GM18951 (cell line): ENCODE results near the gene CARMIL3.

Experiments
- POLR2A ChIP-seq: IDR thresholded peaks from 4 replicates; pipeline ENCODE4 v1.6.1; 2011; ENCODE audit warnings: mild to moderate bottlenecking; ENCODE audit not compliant: insufficient read length, insufficient read depth; ENCODE audit errors: extremely low read depth
- in situ Hi-C: fragments of 300-500 bp; cut with MboI; formaldehyde crosslinking; loops from one replicate; pipeline ENCODE4 v1.12.0; 2022; ENCODE audit warnings: low sequenced_read_pairs, mixed read lengths, inconsistent platforms; ENCODE audit not compliant: unreplicated experiment

The CARMIL3 gene

GRCh38 chr14:24106672-24107271, 55.0 kb downstream of the CARMIL3 start:
- no peak for TF ChIP-seq POLR2A
- in situ Hi-C loops = no loop called here

- in situ Hi-C loops = no loop called here
- no peak for TF ChIP-seq POLR2A
Observed at GRCh38 chr14:24108336-24108874, 56.6 kb downstream of the CARMIL3 start.

GRCh38 chr14:24110060-24110459, 58.3 kb downstream of the CARMIL3 start:
- in situ Hi-C loops = no loop called here
- no peak for TF ChIP-seq POLR2A

- in situ Hi-C loops = no loop called here
- no peak for TF ChIP-seq POLR2A
Observed at GRCh38 chr14:24110523-24110922, 58.7 kb downstream of the CARMIL3 start.

GRCh38 chr14:24113379-24113800, 61.6 kb downstream of the CARMIL3 start:
- no peak for TF ChIP-seq POLR2A
- in situ Hi-C loops = no loop called here

GRCh38 chr14:24113801-24114531, 62.2 kb downstream of the CARMIL3 start:
- peak; percentile 73 for TF ChIP-seq POLR2A
- in situ Hi-C loops = no loop called here

GRCh38 chr14:24114532-24115421, 63.0 kb downstream of the CARMIL3 start, which contains the start of the genes DCAF11 and NRL:
TSS of gene DCAF11 (plus strand) at chr14:24114777. CDS start at chr14:24115595, 818 bp downstream.
TSS of gene NRL (minus strand) at chr14:24114949. CDS start at chr14:24082848, 32,101 bp downstream.
- in situ Hi-C loops = no loop called here
- peak; percentile 55 for TF ChIP-seq POLR2A

GRCh38 chr14:24115422-24116127, 63.8 kb downstream of the CARMIL3 start:
- in situ Hi-C loops = no loop called here
- TF ChIP-seq POLR2A = no peak

GRCh38 chr14:24116128-24116814, 64.5 kb downstream of the CARMIL3 start:
- in situ Hi-C loops = no loop called here
- TF ChIP-seq POLR2A = no peak

- TF ChIP-seq POLR2A = no peak
- in situ Hi-C loops = no loop called here
Observed at GRCh38 chr14:24117179-24117578, 65.4 kb downstream of the CARMIL3 start.
